ENCODE data around the gene PI3.

PI3 gene

GRCh38 chr20:45189861-45190260 is 15.2 kb downstream of the PI3 start:
- no peak for DNase-seq
- Histone ChIP-seq H3K27me3 (ENCODE audit: insufficient read depth, low read depth, severe bottlenecking) (no peaks in the 10 kb centered on the region), H3K4me3 (ENCODE audit: low read depth, low read length) (no peak overlapping the region), H3K27ac (no peak overlapping the region), H3K36me3 (no peaks in the 10 kb centered on the region), H3K9me3 (ENCODE audit: severe bottlenecking) (no peaks in the 10 kb centered on the region)
- TF ChIP-seq, protein P1, sequence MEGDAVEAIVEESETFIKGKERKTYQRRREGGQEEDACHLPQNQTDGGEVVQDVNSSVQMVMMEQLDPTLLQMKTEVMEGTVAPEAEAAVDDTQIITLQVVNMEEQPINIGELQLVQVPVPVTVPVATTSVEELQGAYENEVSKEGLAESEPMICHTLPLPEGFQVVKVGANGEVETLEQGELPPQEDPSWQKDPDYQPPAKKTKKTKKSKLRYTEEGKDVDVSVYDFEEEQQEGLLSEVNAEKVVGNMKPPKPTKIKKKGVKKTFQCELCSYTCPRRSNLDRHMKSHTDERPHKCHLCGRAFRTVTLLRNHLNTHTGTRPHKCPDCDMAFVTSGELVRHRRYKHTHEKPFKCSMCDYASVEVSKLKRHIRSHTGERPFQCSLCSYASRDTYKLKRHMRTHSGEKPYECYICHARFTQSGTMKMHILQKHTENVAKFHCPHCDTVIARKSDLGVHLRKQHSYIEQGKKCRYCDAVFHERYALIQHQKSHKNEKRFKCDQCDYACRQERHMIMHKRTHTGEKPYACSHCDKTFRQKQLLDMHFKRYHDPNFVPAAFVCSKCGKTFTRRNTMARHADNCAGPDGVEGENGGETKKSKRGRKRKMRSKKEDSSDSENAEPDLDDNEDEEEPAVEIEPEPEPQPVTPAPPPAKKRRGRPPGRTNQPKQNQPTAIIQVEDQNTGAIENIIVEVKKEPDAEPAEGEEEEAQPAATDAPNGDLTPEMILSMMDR (IDR thresholded peaks at IDR 0.05; ENCODE audit: low read depth, low read length): no peak

DNA sequence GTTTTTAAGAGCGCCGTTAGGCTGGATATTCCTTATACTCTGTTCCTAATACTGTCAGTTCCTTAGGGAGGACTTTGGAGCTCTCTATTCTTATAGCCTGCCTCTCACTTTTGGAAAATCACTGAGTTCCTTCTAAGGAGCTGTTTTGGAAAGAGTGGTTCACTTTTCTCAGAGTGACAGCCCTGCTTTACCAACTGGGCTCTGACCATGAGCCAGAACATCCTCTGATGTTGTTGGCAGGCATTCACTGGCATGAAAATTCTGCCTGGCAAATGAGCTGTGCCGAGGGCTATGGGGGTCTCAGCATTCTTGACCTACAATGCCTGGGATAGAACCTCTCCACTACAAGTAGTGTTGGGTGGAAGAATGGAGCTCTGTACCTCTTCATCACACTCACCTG is 17.2 kb downstream of the PI3 start:
- no peaks in the 10 kb centered on the region for H3K9me3 ChIP-seq (ENCODE audit: severe bottlenecking)
- TF ChIP-seq, protein P1 (IDR thresholded peaks at IDR 0.05; ENCODE audit: low read depth, low read length): no peak
- H3K4me3 ChIP-seq (ENCODE audit: low read depth, low read length): no peak overlapping the region
- H3K27ac ChIP-seq: no peak overlapping the region
- H3K36me3 ChIP-seq: no peaks in the 10 kb centered on the region
- no peak for DNase-seq
- no peaks in the 10 kb centered on the region for H3K27me3 ChIP-seq (ENCODE audit: insufficient read depth, low read depth, severe bottlenecking)

- no peaks in the 10 kb centered on the region for H3K27me3 ChIP-seq (ENCODE audit: insufficient read depth, low read depth, severe bottlenecking)
- no peak overlapping the region for H3K4me3 ChIP-seq (ENCODE audit: low read depth, low read length)
- no peaks in the 10 kb centered on the region for H3K36me3 ChIP-seq
- no peak overlapping the region for H3K27ac ChIP-seq
- no peaks in the 10 kb centered on the region for H3K9me3 ChIP-seq (ENCODE audit: severe bottlenecking)
- TF ChIP-seq, protein P1 (IDR thresholded peaks at IDR 0.05; ENCODE audit: low read depth, low read length): no peak
- no peak for DNase-seq
Observed at GRCh38 chr20:45193331-45193730, 18.6 kb downstream of the PI3 start.

DNA sequence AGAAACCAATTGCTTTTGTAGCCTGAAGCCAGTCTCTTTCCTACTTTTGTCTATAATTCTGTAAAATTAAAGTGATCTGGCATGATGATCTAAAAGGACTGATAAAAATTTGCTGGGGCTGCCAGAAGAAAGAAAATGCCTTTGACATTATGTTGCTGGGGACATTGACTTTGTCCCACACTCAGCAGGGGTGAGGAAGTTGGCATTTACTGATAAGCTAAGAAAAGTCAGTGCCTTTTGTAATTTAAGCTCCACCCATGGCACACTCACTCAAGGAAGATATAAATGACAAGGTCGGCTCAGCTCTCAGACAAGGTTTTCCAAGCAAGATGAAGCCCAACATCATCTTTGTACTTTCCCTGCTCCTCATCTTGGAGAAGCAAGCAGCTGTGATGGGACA is 32.0 kb downstream of the PI3 start, which contains the start of gene SEMG1:
TSS of gene SEMG1 (plus strand) at position 309 of the 400 bp plus-strand sequence. CDS start at position 330, 21 bp downstream.
- H3K4me3 ChIP-seq (ENCODE audit: low read depth, low read length): no peak within 1 kb of the TSS
- no peak for DNase-seq
- no peaks in the 10 kb centered on the region for H3K9me3 ChIP-seq (ENCODE audit: severe bottlenecking)
- H3K27me3 ChIP-seq (ENCODE audit: insufficient read depth, low read depth, severe bottlenecking): no peaks in the 10 kb centered on the region
- TF ChIP-seq, protein P1 (IDR thresholded peaks at IDR 0.05; ENCODE audit: low read depth, low read length): no peak
- no peaks in the 10 kb centered on the region for H3K36me3 ChIP-seq
- H3K27ac ChIP-seq: no peak within 1 kb of the TSS

DNA sequence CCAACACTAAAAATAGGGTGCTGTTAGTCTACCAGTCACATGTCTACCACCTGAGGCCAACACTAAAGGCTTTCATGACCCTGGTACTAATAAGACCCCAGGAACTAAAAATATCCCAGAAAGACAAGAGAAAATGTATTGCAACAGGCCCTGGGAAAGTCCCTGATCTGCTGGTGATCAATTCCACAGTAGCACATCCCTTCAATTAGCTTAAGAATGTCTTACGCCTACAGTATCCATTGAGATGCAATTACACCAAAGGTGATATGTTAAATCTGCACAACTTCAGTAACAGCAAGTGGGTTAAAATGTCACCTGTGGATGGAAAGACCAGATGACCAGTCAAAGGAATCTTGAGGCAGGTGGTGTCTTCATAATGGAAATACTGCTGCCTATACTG is 35.2 kb downstream of the PI3 start:
- H3K4me3 ChIP-seq (ENCODE audit: low read depth, low read length): no peak overlapping the region
- no peak overlapping the region for H3K27ac ChIP-seq
- H3K9me3 ChIP-seq (ENCODE audit: severe bottlenecking): no peaks in the 10 kb centered on the region
- TF ChIP-seq, protein P1 (IDR thresholded peaks at IDR 0.05; ENCODE audit: low read depth, low read length): no peak
- no peaks in the 10 kb centered on the region for H3K36me3 ChIP-seq
- H3K27me3 ChIP-seq (ENCODE audit: insufficient read depth, low read depth, severe bottlenecking): no peaks in the 10 kb centered on the region
- DNase-seq: no peak
